Stimulated activated naive CD8-positive, alpha-beta T cell treated with anti-CD3 and anti-CD28 coated beads, Interleukin-15, Interleukin-2, amounts not matched to agents 100 ng/mL and 50 ng/mL, for 24 hours (primary cell): ENCODE results near the gene RBKS.

Experiments used
- H3K27ac Mint-ChIP-seq: one replicate; pipeline ENCODE4 v1.8.0; 2021; ENCODE audit warnings: mild to moderate bottlenecking, mixed read lengths
- H3K27me3 Mint-ChIP-seq: one replicate; pipeline ENCODE4 v1.8.0; 2021; ENCODE audit warnings: mixed read lengths
- H3K36me3 Mint-ChIP-seq: one replicate; pipeline ENCODE4 v1.8.0; 2021; ENCODE audit warnings: low read depth, mixed read lengths
- H3K4me1 Mint-ChIP-seq: one replicate; pipeline ENCODE4 v1.8.0; 2021; ENCODE audit warnings: low read depth, mixed read lengths
- H3K4me3 Mint-ChIP-seq: one replicate; pipeline ENCODE4 v1.8.0; 2021; ENCODE audit warnings: mild to moderate bottlenecking, mixed read lengths
- H3K9me3 Mint-ChIP-seq: one replicate; pipeline ENCODE4 v1.8.0; 2021; ENCODE audit warnings: mixed read lengths

Gene RBKS

DNA sequence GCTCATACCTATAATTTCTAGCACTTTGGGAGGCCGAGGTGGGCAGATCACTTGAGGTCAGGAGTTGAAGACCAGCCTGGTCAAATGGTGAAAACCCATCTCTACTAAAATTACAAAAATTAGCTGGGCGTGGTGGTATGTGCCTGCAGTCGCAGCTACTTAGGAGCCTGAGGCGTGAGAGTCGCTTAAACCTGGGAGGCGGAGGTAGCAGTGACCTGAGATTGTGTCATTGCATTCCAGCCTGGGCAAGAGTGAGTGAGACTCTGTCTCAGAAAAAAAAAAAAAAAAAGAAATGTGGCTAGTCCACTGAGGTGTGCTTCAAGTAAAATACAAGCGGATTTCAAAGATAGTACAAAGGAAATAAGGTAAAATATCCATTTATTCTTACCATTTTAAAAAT lies 46.2 kb downstream of the RBKS start:
- Mint-ChIP-seq H3K36me3 (no peaks in the 10 kb centered on the region), H3K4me3 (no peak overlapping the region), H3K4me1 (no peaks in the 10 kb centered on the region), H3K27ac (no peak overlapping the region), H3K9me3 (no peaks in the 10 kb centered on the region), H3K27me3 (no peaks in the 10 kb centered on the region)

- Mint-ChIP-seq H3K27me3 (no peaks in the 10 kb centered on the region), H3K9me3 (no peaks in the 10 kb centered on the region), H3K27ac (no peak overlapping the region), H3K4me1 (no peaks in the 10 kb centered on the region), H3K4me3 (no peak overlapping the region), H3K36me3 (no peaks in the 10 kb centered on the region)
Observed at GRCh38 chr2:27842894-27843293, 47.3 kb downstream of the RBKS start.

DNA sequence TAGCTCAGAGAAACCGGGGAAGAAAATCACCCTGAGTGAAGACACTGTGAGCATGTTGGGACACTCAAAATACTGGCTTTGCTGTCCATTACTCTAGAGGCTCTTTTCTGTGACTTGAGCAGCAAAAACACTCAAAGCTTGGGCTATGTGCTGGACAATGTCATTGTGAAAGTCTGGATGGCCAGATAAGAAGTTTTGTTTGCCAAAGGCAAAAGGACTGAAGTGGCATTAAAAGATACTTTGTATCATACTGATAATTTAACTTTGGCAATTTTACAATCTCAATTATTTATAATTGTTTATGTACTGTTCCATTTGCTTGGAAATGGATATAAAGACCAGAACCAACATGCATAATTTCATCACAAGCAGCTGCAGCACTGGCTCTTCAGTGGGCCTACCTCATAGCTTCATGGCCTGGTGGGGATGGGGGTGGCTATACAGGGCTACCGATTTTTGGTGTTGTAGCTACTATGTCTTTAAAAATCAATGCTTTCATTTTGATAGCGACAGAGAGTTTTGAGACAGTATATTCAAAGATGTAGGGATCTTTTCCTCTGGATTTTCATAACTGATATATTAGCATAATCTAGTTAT lies 51.1 kb downstream of the RBKS start:
- no peaks in the 10 kb centered on the region for H3K4me1 Mint-ChIP-seq
- H3K4me3 Mint-ChIP-seq, result no peak overlapping the region
- no peaks in the 10 kb centered on the region for H3K27me3 Mint-ChIP-seq
- H3K27ac Mint-ChIP-seq, result no peak overlapping the region
- no peaks in the 10 kb centered on the region for H3K36me3 Mint-ChIP-seq
- H3K9me3 Mint-ChIP-seq, result no peaks in the 10 kb centered on the region

GRCh38 chr2:27838502-27838901 lies 51.7 kb downstream of the RBKS start:
- Mint-ChIP-seq H3K9me3 (no peaks in the 10 kb centered on the region), H3K4me1 (no peaks in the 10 kb centered on the region), H3K27ac (no peak overlapping the region), H3K27me3 (no peaks in the 10 kb centered on the region), H3K4me3 (no peak overlapping the region), H3K36me3 (no peaks in the 10 kb centered on the region)

DNA sequence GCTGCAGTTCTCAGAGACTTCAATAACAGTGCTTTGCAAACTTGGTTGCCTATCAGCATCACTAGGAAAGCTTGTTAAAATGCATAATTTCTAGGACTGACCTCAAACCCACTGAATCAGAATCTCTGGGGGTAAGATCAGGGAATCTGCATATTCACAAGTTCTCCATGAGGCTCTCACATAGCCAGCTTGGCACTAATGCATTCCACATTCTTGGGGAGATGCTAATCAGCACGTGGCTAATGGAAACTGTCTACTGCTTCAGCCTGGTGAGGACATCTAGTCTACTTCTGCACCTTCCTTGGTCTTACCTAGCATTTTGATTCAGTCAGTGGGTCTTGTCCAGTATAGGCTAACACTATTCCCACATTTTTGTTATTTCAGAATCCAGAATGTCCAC lies 56.3 kb downstream of the RBKS start:
- H3K36me3 Mint-ChIP-seq, result peaks cover 9% of the 10 kb centered on the region

GRCh38 chr2:27832396-27832795 lies 57.8 kb downstream of the RBKS start:
- Mint-ChIP-seq H3K4me3 (no peak overlapping the region), H3K4me1 (no peaks in the 10 kb centered on the region), H3K27ac (no peak overlapping the region), H3K27me3 (no peaks in the 10 kb centered on the region), H3K36me3 (peaks cover 9% of the 10 kb centered on the region), H3K9me3 (no peaks in the 10 kb centered on the region)

More for the DNA sequence above, 56.3 kb downstream of the RBKS start:
- H3K9me3 Mint-ChIP-seq, result no peaks in the 10 kb centered on the region
- H3K4me3 Mint-ChIP-seq, result no peak overlapping the region
- no peaks in the 10 kb centered on the region for H3K27me3 Mint-ChIP-seq
- no peaks in the 10 kb centered on the region for H3K4me1 Mint-ChIP-seq
- H3K27ac Mint-ChIP-seq, result no peak overlapping the region

DNA sequence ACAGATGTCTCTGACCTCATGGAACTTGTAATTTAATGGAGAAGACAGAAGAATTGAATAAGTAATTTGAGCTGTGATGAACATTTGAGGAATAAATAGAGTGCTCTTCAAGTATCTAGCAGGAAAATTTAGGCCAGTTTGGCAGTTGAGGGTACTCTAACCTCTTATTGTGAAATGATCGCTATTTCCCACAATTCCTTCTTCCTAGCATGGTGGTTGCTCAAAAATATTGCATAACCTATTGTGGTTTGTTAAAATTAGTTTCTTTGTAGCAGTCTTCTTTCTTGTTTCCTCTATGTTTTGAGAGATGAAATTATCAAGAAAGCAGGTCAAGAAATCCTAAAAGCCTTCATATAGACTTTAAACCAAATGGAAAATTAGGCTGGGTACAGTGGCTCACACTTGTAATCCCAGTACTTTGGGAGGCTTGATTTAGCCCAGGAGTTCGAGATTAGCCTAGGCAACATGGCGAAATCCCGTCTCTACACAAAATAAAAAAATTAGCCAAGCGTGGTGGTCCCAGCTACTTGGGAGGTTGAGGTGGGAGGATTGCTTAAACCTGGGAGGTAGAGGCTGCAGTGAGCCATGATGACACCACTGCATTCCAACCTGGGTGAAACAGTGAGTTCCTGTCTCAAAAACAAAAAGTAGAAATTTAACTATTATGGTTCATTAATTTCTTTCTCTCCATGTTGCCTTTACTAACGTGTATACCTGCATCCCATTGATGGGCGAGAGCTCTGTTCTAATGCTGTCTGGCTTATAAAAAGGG lies 58.7 kb downstream of the RBKS start:
- Mint-ChIP-seq H3K4me3 (no peak overlapping the region), H3K36me3 (peaks cover 9% of the 10 kb centered on the region), H3K4me1 (no peaks in the 10 kb centered on the region), H3K27ac (no peak overlapping the region), H3K9me3 (no peaks in the 10 kb centered on the region), H3K27me3 (no peaks in the 10 kb centered on the region)

- H3K27ac Mint-ChIP-seq, result no peak overlapping the region
Observed at GRCh38 chr2:27830656-27831055, 59.5 kb downstream of the RBKS start.

GRCh38 chr2:27829791-27830190 lies 60.4 kb downstream of the RBKS start:
- Mint-ChIP-seq H3K36me3 (peaks cover 13% of the 10 kb centered on the region), H3K9me3 (no peaks in the 10 kb centered on the region), H3K4me1 (no peaks in the 10 kb centered on the region), H3K27ac (no peak overlapping the region), H3K4me3 (no peak overlapping the region), H3K27me3 (no peaks in the 10 kb centered on the region)

More at GRCh38 chr2:27830656-27831055, 59.5 kb downstream of the RBKS start:
- H3K9me3 Mint-ChIP-seq, result no peaks in the 10 kb centered on the region
- H3K4me3 Mint-ChIP-seq, result no peak overlapping the region
- H3K36me3 Mint-ChIP-seq, result peaks cover 9% of the 10 kb centered on the region
- H3K4me1 Mint-ChIP-seq, result no peaks in the 10 kb centered on the region
- no peaks in the 10 kb centered on the region for H3K27me3 Mint-ChIP-seq

DNA sequence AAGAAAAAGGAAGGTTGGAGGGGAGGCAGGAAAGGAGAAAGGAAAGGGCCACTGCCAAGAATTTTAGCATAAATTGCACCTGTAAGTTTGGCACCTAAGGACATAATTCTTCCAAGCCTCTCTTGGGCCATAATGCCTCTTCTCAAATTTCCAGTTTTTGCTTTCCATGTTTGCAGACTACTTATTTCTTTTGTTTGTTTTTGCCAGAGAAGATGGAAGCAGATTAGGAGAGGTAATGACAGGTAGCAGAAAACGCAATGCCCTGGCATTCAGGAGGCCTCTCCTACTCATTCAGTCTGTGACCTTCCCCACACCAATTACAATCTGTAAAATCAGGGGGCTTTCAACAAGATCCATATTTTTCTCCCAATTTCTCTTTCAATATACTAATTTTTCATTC lies 61.9 kb downstream of the RBKS start:
- Mint-ChIP-seq H3K27me3 (no peaks in the 10 kb centered on the region), H3K27ac (no peak overlapping the region), H3K36me3 (peaks cover 19% of the 10 kb centered on the region), H3K4me3 (no peak overlapping the region), H3K4me1 (no peaks in the 10 kb centered on the region), H3K9me3 (peaks cover 10% of the 10 kb centered on the region)

GRCh38 chr2:27824401-27824800 lies 65.8 kb downstream of the RBKS start:
- no peak overlapping the region for H3K4me3 Mint-ChIP-seq
- no peaks in the 10 kb centered on the region for H3K4me1 Mint-ChIP-seq
- no peaks in the 10 kb centered on the region for H3K27me3 Mint-ChIP-seq
- H3K27ac Mint-ChIP-seq, result no peak overlapping the region
- H3K9me3 Mint-ChIP-seq, result peaks cover 10% of the 10 kb centered on the region
- peaks cover 10% of the 10 kb centered on the region for H3K36me3 Mint-ChIP-seq

DNA sequence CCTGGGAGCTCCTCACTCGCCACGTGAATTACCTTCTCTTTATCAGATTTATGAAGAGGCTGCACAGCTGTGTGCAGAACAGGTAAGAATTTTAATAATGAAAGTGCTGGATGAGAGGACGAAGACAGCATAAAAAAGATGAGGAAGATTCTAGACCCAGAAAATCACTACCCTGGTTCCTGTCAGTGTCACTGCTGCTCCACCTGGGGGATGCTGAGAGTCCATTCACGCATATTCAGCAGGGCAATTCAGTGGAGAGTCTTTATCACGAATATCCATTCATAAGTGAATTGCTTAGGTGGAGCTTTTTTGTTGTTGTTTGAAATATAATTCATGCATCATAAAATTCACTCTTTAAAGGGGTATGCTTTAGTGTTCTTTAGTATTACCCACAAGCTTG lies 66.6 kb downstream of the RBKS start:
- Mint-ChIP-seq H3K27me3 (no peaks in the 10 kb centered on the region), H3K27ac (no peak overlapping the region), H3K9me3 (peaks cover 10% of the 10 kb centered on the region), H3K4me3 (no peak overlapping the region), H3K4me1 (no peaks in the 10 kb centered on the region), H3K36me3 (peaks cover 10% of the 10 kb centered on the region)

GRCh38 chr2:27823135-27823534 lies 67.1 kb downstream of the RBKS start:
- Mint-ChIP-seq H3K9me3 (peaks cover 10% of the 10 kb centered on the region), H3K4me3 (no peak overlapping the region), H3K27me3 (no peaks in the 10 kb centered on the region), H3K4me1 (no peaks in the 10 kb centered on the region), H3K27ac (no peak overlapping the region), H3K36me3 (peaks cover 10% of the 10 kb centered on the region)

DNA sequence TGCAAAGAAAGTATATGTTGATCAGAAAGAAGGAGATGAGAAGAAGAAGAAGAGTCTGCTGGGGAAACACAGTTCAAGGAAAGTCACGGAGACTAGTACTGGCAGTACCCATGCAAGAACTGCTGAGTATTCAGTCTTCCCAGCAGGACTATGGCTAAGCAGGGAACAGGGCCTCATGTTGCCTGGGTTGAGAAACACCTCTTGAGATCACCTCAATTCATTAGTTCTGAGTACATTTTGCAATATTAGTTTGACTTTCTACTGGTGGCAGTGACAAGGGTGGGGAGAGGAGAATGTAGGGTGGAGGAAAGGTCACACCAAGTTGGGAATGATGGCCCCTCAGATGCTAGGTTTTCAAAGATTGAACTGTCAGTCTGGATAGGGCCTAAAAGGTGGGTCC lies 68.1 kb downstream of the RBKS start:
- no peaks in the 10 kb centered on the region for H3K27me3 Mint-ChIP-seq
- peaks cover 10% of the 10 kb centered on the region for H3K36me3 Mint-ChIP-seq
- no peaks in the 10 kb centered on the region for H3K4me1 Mint-ChIP-seq

DNA sequence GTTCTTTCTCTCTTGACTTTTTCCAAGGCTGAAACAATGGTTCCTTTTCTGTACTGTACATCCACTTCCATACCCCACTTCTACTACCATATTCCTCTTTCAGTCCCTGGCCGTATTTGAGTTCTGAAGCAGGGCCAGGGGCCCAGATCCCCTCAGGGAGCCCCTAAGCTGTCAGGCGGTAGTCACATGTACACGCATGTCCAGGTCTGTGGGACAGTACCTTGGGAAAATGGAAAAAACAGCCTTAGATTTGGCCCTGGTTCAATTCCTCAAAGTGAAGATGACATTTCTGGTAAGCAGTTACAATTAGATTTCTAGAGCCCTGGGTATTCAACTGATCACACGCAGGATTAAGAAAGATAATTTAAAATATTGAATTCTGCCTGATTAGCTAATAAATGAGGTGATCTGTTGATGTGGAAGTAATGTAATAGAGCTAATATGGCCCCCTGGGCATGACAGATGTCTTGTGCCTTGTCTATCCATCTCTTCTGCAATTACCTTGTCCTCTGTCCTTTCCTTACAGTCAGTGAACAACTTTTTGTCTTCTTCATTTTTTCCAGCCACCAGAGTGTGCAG lies 74.2 kb downstream of the RBKS start:
- Mint-ChIP-seq H3K36me3 (no peaks in the 10 kb centered on the region), H3K4me3 (no peak overlapping the region), H3K27ac (no peak overlapping the region), H3K9me3 (no peaks in the 10 kb centered on the region), H3K27me3 (no peaks in the 10 kb centered on the region), H3K4me1 (no peaks in the 10 kb centered on the region)

More for the DNA sequence above, 68.1 kb downstream of the RBKS start:
- no peak overlapping the region for H3K27ac Mint-ChIP-seq
- H3K9me3 Mint-ChIP-seq, result peaks cover 10% of the 10 kb centered on the region
- no peak overlapping the region for H3K4me3 Mint-ChIP-seq
